ENCODE data around the gene OR7A10. TPM values are rescaled to one million over a fixed set of nuclear protein-coding genes. Genes with fewer than 3 reads are reported as not detected.
A peak's percentile ranks its signal among the peaks of the same experiment; 100 is the strongest.

The OR7A10 gene
- total and polyA plus RNA-seq, 12 donors = not detected

- no peaks in the 10 kb centered on the region for H3K36me3 ChIP-seq
- H3K27me3 ChIP-seq = peaks cover 0 to 3% (median 0%) of the 10 kb centered on the region in 7 donors
- H3K4me1 ChIP-seq = no peaks in the 10 kb centered on the region
- intact Hi-C loops (cut with DNase I) = no loop called here
- TF ChIP-seq, protein P1, sequence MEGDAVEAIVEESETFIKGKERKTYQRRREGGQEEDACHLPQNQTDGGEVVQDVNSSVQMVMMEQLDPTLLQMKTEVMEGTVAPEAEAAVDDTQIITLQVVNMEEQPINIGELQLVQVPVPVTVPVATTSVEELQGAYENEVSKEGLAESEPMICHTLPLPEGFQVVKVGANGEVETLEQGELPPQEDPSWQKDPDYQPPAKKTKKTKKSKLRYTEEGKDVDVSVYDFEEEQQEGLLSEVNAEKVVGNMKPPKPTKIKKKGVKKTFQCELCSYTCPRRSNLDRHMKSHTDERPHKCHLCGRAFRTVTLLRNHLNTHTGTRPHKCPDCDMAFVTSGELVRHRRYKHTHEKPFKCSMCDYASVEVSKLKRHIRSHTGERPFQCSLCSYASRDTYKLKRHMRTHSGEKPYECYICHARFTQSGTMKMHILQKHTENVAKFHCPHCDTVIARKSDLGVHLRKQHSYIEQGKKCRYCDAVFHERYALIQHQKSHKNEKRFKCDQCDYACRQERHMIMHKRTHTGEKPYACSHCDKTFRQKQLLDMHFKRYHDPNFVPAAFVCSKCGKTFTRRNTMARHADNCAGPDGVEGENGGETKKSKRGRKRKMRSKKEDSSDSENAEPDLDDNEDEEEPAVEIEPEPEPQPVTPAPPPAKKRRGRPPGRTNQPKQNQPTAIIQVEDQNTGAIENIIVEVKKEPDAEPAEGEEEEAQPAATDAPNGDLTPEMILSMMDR (IDR thresholded peaks at IDR 0.05) = no peak
- DNase-seq (no peak), ATAC-seq (no peak)
- no peak overlapping the region for H3K27ac ChIP-seq
- peaks cover 0 to 2% (median 0%) of the 10 kb centered on the region in 11 donors for H3K9me3 ChIP-seq
- no peak overlapping the region for H3K4me3 ChIP-seq
- 56 to 68% methylated on average over 2 of the region's 2 CpGs for WGBS, 2 donors
These were observed 33.6 kb downstream of the OR7A10 start for GRCh38 chr19:14814982-14815652.

- intact Hi-C loops (cut with DNase I) = no loop called here
- WGBS, 2 donors = 40 to 47% methylated on average over 9 of the region's 9 CpGs
- Histone ChIP-seq H3K36me3 (no peaks in the 10 kb centered on the region), H3K9me3 (no peaks in the 10 kb centered on the region), H3K4me1 (no peaks in the 10 kb centered on the region), H3K27ac (peak overlapping the region in 5 of 10 donors; percentile 24 to 48 (median 41)), H3K4me3 (peak overlapping the region in 1 of 10 donors; percentile 13), H3K27me3 (peaks cover 0 to 3% (median 0%) of the 10 kb centered on the region in 7 donors)
- TF ChIP-seq, protein P1 (IDR thresholded peaks at IDR 0.05) = no peak
- ATAC-seq (peak in 2 of 8 donors; percentile 29 to 49), DNase-seq (no peak)
These were observed 39.3 kb downstream of the OR7A10 start for GRCh38 chr19:14809272-14810057.

- WGBS, 2 donors = 78 to 79% methylated on average over 3 of the region's 3 CpGs
- no peak for DNase-seq
- peaks cover 0 to 9% (median 0%) of the 10 kb centered on the region in 7 donors for H3K27me3 ChIP-seq
- no peaks in the 10 kb centered on the region for H3K36me3 ChIP-seq
- H3K9me3 ChIP-seq = no peaks in the 10 kb centered on the region
- H3K4me3 ChIP-seq = no peak overlapping the region
- ATAC-seq = no peak
- TF ChIP-seq, protein P1 (IDR thresholded peaks at IDR 0.05) = no peak
- no peaks in the 10 kb centered on the region for H3K4me1 ChIP-seq
- no peak overlapping the region for H3K27ac ChIP-seq
- intact Hi-C loops (cut with DNase I) = no loop called here
These were observed 44.0 kb downstream of the OR7A10 start for GRCh38 chr19:14804765-14805164.

- intact Hi-C loops (cut with DNase I) = no loop called here
- Histone ChIP-seq H3K9me3 (no peaks in the 10 kb centered on the region), H3K4me1 (peaks cover 0 to 3% (median 0%) of the 10 kb centered on the region in 9 donors), H3K4me3 (no peak overlapping the region), H3K36me3 (no peaks in the 10 kb centered on the region), H3K27me3 (peaks cover 0 to 9% (median 0%) of the 10 kb centered on the region in 7 donors), H3K27ac (no peak overlapping the region)
- ATAC-seq (no peak), DNase-seq (no peak)
- TF ChIP-seq, protein P1 (IDR thresholded peaks at IDR 0.05) = no peak
- WGBS, 2 donors = 60 to 67% methylated on average over 5 of the region's 5 CpGs
These were observed 50.0 kb downstream of the OR7A10 start for GRCh38 chr19:14798760-14799159.

All from heart right ventricle (tissue), 16 donors.